Ovary (tissue), 3 donors: Measurements from ENCODE around the gene TFG.

ENCODE experiments used
- CTCF ChIP-seq, 3 donors: fragments of 450-650 bp in 2 of 3; fragments of 200-600 bp in 1 of 3; IDR thresholded peaks; one replicate each; pipeline versions ENCODE4 v1.5.1 to v1.8.0; 2016 to 2022; ENCODE audit warnings: antibody characterized with exemption in 3 of 3, mild to moderate bottlenecking in 1 of 3
- POLR2A ChIP-seq: fragments of 450-650 bp; IDR thresholded peaks from one replicate; pipeline ENCODE4 v1.6.1; 2017; ENCODE audit warnings: antibody characterized with exemption, mild to moderate bottlenecking, moderate library complexity
- donor health status: DM: no; HTN: no; CAD: no.

GRCh38 chr3:100780071-100780622 is 70.9 kb downstream of the TFG start:
- TF ChIP-seq POLR2A (no peak), CTCF (IDR thresholded peaks at IDR 0.05) (no peak)
